Activated naive CD4-positive, alpha-beta T cell treated with anti-CD3 and anti-CD28 coated beads, Interleukin-2, amount 50 U/mL, for 16 hours (primary cell): ENCODE data around the gene TSPAN3.

ENCODE experiments used
- DNase-seq: peaks from one replicate; pipeline ENCODE4 v3.0.0-alpha.2; 2020

Gene TSPAN3

GRCh38 chr15:77002954-77003912 is 67.7 kb downstream of the TSPAN3 start:
- DNase-seq: peak; percentile 55

- DNase-seq: peak; percentile 7
These were observed 68.5 kb downstream of the TSPAN3 start for GRCh38 chr15:77002436-77002835.

- peak; percentile 4 for DNase-seq
These were observed 68.9 kb downstream of the TSPAN3 start for GRCh38 chr15:77001966-77002365.

GRCh38 chr15:77001351-77001750 is 69.6 kb downstream of the TSPAN3 start:
- peak; percentile 0 for DNase-seq

DNA sequence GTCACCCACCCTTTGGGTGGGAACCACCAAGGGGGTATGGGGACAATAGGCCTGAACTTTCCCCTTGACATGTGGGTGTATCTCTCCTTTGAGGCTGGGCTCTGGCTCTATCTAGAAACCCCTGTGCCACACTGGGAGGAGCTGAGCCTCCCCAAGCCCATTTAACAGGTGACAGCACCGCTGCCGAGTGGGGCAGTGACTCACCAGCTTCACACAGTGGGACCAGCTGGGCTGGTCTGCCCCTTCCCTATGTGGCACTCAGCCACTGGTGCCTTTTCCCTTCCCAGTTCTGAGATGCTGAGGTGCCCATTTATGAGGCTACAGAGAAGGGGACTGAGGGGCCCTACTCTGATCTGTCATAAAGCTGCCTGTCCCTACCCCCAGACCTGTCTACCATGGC is 70.9 kb downstream of the TSPAN3 start:
- DNase-seq: no peak

DNA sequence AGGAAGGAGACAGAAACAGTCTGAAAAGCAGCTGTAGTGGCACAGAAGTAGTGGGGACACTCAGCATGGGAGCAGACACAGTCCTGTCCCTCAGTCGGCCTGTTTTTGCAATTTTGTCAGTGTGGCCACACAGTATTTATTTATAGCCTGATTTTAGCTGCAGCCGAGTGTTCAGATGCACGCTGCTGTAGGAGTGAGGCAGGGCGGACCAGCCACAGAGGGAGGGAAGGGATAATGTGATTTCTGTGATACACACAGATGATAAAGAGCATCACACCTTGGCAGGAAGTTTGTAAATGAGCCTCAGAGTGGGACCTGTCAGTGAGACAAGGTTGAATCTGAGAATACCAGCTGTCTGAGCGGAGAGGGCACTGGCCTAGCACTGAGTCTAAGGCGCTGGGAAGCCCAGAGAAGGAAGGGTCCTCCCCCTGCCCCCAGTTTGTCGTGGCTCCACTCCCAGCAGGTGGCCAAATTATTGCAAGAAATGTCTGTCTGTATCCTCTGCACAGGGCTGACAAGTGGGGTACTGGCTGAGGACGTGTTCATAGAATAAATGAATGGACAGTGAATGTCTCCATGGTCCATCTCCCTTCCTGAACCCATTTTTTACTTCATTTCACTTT is 72.1 kb downstream of the TSPAN3 start:
- no peak for DNase-seq

DNA sequence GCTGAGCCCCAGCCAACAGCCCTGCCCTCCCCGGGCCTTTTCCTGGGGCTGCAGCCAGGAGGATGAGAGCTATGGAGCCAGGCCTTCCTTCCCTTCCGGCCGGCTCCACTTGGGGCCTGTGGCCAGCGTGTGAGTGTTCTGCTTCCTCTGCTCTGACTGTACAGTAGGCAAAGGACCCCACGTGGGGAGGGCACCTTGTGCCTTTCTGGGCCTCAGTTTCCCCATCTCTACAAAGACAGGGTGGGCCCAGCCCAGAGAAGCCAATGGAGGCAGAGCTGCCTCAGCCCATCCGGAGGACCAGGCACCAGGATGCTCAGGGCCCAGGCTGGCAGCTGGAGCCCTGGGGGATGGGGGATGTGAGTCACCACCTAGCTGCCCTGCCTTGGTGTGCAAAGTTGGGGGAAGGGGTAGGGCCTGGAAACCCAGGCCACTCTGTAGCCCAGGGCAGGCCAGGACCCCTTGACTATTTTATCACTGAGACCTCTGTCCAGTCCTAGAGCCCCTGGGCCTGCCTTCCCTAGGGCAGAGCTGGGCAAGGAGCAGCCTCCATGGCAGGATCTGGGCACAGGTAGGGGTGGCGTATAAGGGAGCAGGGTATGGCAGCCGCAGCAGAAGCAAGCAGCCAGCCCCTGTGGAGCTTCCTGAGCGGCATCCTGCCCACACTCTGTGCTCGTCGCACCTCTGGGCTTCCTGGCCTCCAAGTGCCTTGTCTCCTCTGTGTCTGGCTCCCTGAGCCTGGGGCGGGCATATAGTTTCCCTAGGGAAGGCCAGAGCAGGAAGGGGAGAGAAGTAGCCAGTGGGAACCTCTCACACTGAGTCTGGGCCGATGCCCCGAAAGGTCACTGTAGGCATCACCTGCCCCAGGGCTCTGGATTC is 74.1 kb downstream of the TSPAN3 start:
- peak; percentile 63 for DNase-seq

GRCh38 chr15:76996076-76996525 is 74.8 kb downstream of the TSPAN3 start:
- DNase-seq: peak; percentile 9

- DNase-seq: peak; percentile 74
These were observed 75.7 kb downstream of the TSPAN3 start, which contains the start of gene PSTPIP1 for GRCh38 chr15:76994971-76995945. PSTPIP1 (plus strand) TSS chr15:76995126; CDS start chr15:76995574, 448 bp downstream.

- DNase-seq: peak; percentile 10
These were observed 76.4 kb downstream of the TSPAN3 start for GRCh38 chr15:76994496-76994895.

DNA sequence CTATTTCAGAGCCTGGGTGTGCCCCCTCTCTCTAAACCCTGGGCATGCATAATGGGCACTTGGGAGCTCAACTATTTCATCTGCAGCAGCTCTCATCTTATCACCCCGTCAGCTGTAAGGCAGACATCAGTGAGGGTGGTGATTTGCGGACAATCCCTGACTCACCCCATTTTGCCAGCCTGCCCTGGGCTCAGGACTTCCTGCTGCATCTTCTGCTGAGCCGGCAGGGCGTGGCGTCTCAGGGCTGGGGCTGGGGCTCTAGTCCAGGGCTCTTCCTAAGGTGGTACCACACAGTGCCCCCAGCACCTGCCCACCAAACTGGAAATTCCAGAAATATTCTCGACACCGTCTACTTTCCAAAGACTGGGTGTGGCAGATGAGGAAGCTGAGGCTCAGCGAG is 76.9 kb downstream of the TSPAN3 start:
- DNase-seq: peak; percentile 45

DNA sequence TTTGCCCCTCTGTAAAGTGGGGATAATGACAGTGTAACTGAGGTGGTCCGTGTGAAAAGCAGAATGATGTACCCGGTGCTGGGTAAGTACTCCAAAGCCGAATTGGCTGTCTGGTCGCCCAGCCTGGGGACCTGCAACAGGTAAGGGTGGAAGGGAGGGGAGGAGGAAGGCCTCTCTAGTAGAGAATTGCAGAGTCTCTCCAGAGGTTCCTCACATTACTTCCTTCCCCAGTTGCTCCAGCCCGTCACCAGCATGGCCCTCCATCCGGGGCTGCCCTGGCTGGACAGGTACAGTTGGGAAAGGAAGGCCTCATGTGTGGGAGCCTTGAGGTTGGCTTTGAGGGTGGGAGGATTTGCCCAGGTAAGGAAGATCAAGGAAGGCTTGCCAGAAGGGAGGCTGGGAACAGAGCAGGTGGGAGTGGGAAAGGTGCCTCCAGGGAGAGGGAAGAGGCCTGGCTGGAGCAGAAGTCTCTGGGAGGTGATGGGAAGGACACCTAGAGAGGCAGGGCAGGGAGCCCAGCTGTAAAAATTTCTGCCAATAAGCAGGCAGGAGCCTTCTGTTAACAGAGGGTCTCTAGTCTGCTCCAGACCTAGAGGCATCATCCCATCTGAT is 77.7 kb downstream of the TSPAN3 start:
- DNase-seq: no peak

GRCh38 chr15:76991741-76992645 is 78.9 kb downstream of the TSPAN3 start:
- DNase-seq: no peak
